SK-N-SH treated with all-trans-retinoic acid at 6 μM for 48 hours (cell line): ENCODE results near the gene DNAH1.

Source experiments
- BACH2 ChIP-seq: fragments of 250-450 bp; sonication (Bioruptor Pico); IDR thresholded peaks from 2 replicates; pipeline ENCODE4 v1.9.0; 2021; ENCODE audit warnings: mild to moderate bottlenecking, borderline replicate concordance
- RARB ChIP-seq: fragments of 250-450 bp; sonication (Bioruptor Pico); IDR thresholded peaks from 2 replicates; pipeline ENCODE4 v1.8.0; 2021; ENCODE audit warnings: mild to moderate bottlenecking, moderate library complexity
- ZFP3 ChIP-seq: fragments of 250-450 bp; sonication (Bioruptor Pico); IDR thresholded peaks from 2 replicates; pipeline ENCODE4 v1.5.0; 2020; ENCODE audit warnings: mild to moderate bottlenecking, moderate library complexity
- ZNF565 ChIP-seq: fragments of 450-650 bp; formaldehyde crosslinking; conservative IDR thresholded peaks from 2 replicates; pipeline ENCODE4 v1.5.0; 2020; ENCODE audit warnings: low read depth, mild to moderate bottlenecking, moderate library complexity
- ZNF70 ChIP-seq: fragments of 450-650 bp; formaldehyde crosslinking; IDR thresholded peaks from 2 replicates; pipeline ENCODE4 v1.5.0; 2020; ENCODE audit warnings: mild to moderate bottlenecking, moderate library complexity
- TF ChIP-seq, protein P1 (sequence below): fragments of 250-450 bp; sonication (Bioruptor Pico); IDR thresholded peaks from 2 replicates; pipeline ENCODE4 v1.8.0; 2020; ENCODE audit warnings: mild to moderate bottlenecking, moderate library complexity, borderline replicate concordance

GRCh38 chr3:52415800-52416199 lies 99.7 kb downstream of the DNAH1 start:
- TF ChIP-seq ZNF565 (no peak), ZFP3 (no peak), BACH2 (no peak), RARB (no peak), ZNF70 (CRISPR knock-in tag) (no peak)
- TF ChIP-seq, protein P1, sequence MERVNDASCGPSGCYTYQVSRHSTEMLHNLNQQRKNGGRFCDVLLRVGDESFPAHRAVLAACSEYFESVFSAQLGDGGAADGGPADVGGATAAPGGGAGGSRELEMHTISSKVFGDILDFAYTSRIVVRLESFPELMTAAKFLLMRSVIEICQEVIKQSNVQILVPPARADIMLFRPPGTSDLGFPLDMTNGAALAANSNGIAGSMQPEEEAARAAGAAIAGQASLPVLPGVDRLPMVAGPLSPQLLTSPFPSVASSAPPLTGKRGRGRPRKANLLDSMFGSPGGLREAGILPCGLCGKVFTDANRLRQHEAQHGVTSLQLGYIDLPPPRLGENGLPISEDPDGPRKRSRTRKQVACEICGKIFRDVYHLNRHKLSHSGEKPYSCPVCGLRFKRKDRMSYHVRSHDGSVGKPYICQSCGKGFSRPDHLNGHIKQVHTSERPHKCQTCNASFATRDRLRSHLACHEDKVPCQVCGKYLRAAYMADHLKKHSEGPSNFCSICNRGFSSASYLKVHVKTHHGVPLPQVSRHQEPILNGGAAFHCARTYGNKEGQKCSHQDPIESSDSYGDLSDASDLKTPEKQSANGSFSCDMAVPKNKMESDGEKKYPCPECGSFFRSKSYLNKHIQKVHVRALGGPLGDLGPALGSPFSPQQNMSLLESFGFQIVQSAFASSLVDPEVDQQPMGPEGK = no peak
